Stimulated activated CD4-positive, alpha-beta T cell treated with anti-CD3 and anti-CD28 coated beads, Interleukin-1b, Interleukin-23, amount 100 ng/mL, for 24 hours (primary cell): ENCODE results near the gene GNAQ.

Experiments
- DNase-seq, 4 experiments: peaks; one replicate each; pipeline ENCODE4 v3.0.0-alpha.2; 2020; ENCODE audit warnings: low read depth in 4 of 4, low spot score in 1 of 4

Gene GNAQ

GRCh38 chr9:77847626-77848025 is 184.0 kb downstream of the GNAQ start:
- no peak for DNase-seq

- DNase-seq = no peak
These were observed 184.5 kb downstream of the GNAQ start for GRCh38 chr9:77847059-77847499.

- no peak for DNase-seq
These were observed 187.2 kb downstream of the GNAQ start for GRCh38 chr9:77844415-77844814.

- DNase-seq = no peak
These were observed 187.8 kb downstream of the GNAQ start for GRCh38 chr9:77843871-77844155.

DNA sequence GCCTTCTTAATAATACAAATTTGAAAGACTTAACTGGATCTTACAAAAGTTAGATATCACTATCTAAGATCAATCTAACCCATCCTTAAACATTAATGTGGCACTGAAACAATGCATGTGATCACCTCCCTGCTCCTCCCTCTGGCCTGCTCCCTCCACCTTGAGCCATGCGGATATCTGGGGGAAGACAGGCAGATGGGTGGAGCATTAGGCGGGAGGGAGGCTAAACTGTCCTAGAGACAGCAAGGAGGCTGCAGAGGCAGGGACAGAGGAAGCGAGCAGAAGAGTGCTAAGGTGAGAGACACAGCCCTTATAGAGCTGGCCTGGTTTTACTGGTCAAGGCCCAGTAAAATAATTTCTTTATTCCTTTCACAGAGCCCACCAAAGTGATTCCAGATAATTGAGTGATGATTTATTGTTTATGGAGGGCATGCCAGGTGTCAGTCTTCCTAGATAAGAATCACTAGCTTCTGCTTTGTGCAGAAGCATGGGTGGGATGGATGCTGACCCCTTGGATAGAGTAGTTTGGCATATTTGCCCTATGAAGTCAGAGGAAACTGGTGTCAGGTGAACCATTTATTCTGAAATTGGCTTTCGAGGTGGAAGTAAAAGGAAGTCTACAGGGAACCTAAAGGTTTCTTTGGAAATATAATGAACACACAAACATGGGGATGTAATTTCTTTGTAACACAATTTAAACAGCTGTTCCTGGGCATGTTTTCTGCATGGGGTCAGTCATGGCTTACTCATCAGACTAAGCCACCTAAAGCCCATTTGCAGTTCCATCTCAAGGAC is 188.3 kb downstream of the GNAQ start:
- no peak for DNase-seq

DNA sequence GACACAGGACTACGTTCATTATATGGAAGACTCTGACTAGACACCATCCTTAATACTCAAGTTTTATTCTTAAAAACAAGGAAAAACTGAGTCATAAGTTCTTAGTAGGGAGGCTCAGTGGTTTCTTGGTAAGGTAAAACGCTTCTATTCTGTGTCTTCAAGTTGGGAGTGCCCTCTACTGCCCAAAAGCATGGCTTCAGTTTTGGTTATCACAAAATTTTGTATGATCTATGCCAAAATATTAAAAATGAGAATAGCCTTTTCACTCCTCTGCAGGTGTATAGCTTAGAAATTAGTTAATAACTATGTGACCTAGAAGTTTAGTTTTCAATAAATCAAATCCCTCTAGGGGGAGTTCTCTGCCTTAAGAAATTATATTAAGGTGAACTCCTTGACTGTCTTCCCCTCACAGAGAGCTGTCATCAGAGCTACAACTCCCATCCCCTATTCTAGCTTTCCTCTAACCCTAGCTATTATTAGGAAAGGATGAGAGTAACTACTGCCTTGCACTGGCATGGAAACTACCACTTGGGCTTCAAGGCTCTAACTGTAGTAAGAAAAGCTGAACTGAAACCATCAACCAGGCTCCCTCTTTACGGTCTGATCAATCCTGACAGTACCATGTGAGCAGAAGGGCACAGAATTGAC is 189.7 kb downstream of the GNAQ start:
- DNase-seq = no peak

- DNase-seq = no peak
These were observed 192.0 kb downstream of the GNAQ start for GRCh38 chr9:77839459-77840140.

DNA sequence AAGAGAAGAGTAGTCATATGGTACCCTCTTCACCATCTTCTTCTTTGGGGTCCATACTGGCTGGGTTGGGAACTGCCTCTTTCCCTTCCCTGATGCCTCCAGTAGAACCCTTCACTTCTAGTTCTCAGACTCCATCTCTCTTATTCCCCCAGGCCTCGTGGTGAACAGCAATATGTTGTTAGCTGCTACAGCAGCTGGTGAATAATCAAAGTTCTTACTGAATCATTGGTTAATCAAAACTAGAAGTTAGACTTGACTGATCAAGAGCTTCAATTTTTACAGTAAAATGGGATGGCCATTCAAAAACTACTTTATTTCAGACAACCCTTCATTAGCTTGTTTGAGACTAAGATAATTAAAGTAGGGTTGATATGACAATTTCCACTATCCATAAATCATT is 192.6 kb downstream of the GNAQ start:
- DNase-seq = no peak

GRCh38 chr9:77834898-77835488 is 196.6 kb downstream of the GNAQ start:
- no peak for DNase-seq

DNA sequence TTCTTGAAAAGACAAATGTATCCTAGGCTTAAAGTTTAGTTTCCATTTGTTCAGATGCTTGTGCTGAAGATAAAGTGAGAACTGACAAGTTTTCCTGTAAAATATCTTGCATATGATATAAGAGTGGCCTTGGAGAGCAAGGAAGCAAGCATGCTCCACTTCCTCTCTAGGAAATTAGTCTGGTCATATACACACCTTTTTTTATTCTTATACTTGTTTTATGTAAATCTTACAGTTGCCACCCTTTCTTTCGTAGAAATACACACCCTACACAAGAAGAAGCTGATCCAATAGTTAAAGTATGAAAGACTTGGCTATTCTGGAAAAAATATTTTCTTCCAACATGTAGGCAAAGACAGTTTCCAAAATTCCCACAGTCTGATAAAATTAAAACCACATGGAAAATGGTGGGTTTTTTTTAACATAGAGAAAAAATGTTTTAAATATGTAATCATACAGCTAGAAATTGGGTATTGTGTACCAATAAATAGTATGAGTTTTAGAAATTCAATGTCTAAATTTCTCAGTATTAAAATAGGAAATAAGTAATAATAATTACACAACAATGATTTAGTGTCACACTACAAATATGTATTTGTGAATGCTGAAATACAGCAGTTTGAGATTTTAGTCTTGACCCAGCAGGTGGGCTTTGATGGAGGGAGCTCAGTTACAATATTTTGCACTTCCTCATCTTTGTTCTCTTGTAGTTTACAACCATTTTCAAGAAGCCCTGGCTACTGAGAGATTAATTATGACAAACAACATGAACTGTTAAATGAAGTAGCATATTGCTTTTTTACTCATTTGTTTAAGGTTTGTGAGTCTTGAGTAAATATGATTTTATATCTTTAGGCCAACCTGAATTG is 197.8 kb downstream of the GNAQ start:
- DNase-seq = no peak

DNA sequence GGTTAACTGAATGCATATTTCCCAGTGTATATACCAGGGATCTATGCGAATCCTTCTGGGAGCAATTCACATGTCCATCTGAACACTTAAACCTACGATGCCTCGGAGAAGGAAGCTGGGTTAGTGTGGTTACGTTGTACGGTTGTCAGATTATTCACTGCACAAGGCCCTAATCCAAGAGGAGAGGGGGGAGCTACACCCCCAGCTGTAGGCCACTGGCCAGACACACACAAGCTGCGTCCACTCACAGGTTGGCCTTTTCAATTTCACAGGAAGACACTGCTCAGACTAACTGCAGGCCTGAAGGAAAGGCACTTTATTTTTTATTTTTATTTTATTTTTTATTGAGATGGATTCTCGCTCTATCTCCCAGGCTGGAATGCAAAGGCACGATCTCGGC is 199.0 kb downstream of the GNAQ start:
- no peak for DNase-seq

DNA sequence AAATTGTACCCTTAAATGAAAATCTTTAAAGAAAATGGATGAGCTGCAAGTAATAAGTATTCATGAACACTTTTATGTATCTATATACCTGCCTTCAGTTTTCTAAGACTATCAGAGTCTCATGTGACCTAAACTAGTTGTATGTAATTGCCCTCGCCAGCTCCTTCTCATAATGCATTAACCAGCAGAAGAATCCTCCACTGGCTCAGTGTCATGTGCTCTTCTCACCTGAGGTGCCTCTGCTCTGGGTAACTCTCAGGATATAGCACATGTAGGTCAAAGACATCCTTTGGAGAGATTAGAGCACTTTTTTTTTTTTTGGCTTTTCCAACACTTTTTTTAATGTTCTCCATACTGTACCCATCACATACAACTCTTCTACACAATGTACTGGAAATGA is 199.8 kb downstream of the GNAQ start:
- no peak for DNase-seq

DNA sequence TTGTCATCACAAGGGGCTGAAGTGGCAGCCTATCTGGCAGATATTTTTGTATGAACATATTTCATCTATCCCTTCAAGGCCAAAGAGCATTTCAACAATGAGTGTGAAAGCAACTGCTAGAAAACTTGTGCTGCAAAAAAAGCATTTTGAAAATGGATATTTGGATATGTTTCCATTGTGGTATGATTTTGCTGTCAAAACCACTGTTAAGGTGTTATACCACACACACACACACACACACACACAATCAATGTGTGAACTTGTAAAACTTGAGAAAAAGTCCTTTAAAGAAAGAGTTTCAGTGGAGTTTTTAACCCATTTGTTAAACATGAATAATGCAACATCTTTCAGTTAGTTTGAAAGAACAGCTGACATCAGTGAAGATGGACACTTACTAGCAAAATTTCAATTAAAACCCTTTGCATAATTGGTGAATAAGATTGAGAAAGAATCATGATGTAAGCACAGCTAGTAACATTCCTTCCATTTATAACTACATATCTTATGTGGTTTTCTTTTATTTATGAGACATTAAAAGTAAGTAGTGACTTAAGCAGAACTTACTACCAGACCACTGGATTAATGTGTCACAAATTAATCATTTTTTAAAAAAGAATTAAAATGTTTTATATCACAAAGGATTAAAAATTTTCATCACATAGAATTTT is 200.9 kb downstream of the GNAQ start:
- DNase-seq = no peak

DNA sequence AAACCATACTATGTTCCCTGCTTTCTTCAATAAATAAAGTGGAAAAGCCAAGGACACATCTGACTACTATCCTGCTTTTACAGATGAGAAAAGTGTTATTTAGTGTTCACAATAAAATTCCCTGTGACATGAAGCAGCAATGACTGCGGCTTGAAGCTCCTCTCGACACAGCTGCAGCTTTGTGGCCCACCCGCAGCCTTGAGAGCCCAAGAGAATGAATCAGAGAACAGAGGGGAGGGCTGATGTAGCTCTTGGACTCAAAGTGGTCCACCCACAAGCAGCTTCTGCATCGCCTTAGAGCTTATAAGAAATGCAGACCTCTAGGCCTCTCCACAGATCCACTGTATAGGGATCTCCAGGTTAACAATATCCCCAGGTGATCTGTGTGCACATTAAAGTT is 202.2 kb downstream of the GNAQ start:
- no peak for DNase-seq

GRCh38 chr9:77827104-77827784 is 204.4 kb downstream of the GNAQ start:
- DNase-seq = no peak

DNA sequence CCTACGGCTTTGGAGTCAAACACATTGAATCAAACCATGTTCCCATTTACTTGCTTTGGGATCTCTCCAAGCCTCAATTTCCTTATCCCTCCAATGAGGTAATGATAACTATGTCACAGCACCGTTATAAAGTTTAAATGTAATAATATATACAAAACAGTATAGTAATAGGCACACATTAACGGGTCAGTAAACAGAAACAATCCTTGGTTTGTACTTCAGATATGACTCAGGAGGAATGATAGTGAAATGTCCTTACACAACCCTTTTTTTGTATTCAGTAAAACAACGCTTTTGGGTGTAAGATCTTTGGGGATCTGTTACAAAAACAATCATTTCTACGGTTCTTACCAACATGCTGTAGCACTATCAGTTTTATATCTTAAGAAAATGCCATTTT is 205.0 kb downstream of the GNAQ start:
- DNase-seq = no peak

- no peak for DNase-seq
These were observed 205.5 kb downstream of the GNAQ start for GRCh38 chr9:77826116-77826515.

- no peak for DNase-seq
These were observed 206.2 kb downstream of the GNAQ start for GRCh38 chr9:77825361-77825760.

DNA sequence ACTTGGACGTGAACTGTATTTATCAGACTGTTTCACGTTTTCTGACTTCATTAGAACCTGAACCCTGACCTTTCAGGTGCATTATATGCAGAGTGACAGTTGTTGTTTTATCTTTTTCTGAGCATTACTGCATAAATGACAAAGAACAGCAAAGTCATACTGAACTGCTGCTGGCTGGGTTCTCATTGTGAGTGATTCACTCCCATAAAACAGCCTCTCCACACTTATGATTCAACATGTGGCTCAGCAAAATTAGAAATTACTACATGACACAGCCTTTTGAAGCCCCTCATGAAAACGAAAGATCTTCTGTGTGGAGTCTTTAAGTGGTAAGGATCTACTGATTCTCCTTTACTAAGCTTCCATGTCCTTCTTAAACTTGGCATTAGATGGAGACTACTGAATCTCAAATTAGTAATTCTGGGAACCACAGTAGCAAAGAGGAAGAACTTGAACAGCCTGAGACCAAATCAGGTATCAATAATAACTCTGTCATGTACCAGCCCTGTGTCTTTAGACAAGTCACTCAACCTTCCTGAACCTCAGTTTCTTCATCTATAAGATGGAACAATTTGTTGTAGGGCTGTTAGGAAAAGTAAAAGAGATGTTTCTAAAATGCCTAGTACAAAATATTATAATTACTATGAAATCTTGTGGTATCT is 211.2 kb downstream of the GNAQ start:
- DNase-seq = no peak
